ES-I3 (cell line): Measurements from ENCODE around the gene UCN.
"Not testable (repeated sequence)": the region's sequence is repeated elsewhere in the genome, so short reads cannot be mapped to it uniquely, and the experiment has no call there.

Source experiments
- H3K36me3 ChIP-seq: 2 replicates; pipeline ENCODE4 v1.6.1; 2013; ENCODE audit warnings: mild to moderate bottlenecking, low read length, control low read depth, moderate library complexity; ENCODE audit not compliant: insufficient read depth
- H3K4me1 ChIP-seq: 2 replicates; pipeline ENCODE4 v1.6.1; 2013; ENCODE audit warnings: mild to moderate bottlenecking, control low read depth, low read length; ENCODE audit not compliant: insufficient read depth
- H3K9ac ChIP-seq: 2 replicates; pipeline ENCODE4 v1.6.1; 2013; ENCODE audit warnings: low read depth, mild to moderate bottlenecking, low read length, moderate library complexity
- H3K9me3 ChIP-seq: 2 replicates; pipeline ENCODE4 v1.6.1; 2013; ENCODE audit warnings: mild to moderate bottlenecking, low read length, moderate library complexity; ENCODE audit not compliant: control insufficient read depth, insufficient read depth

Gene UCN

GRCh38 chr2:27322766-27323595 lies 14.7 kb upstream of the UCN start, which contains the start of gene MPV17:
MPV17 (minus strand) TSS chr2:27323097; CDS start chr2:27322517, 580 bp downstream.
- H3K4me1 ChIP-seq, result peaks cover 4% of the 10 kb centered on the region
- H3K9ac ChIP-seq, result peak within 1 kb of the TSS; percentile 97
- H3K9me3 ChIP-seq, result no peaks in the 10 kb centered on the region
- H3K36me3 ChIP-seq, result peaks cover 3% of the 10 kb centered on the region

- H3K9me3 ChIP-seq, result no peaks in the 10 kb centered on the region
- H3K36me3 ChIP-seq, result peaks cover 3% of the 10 kb centered on the region
Measured at GRCh38 chr2:27322301-27322765, 14.1 kb upstream of the UCN start.

GRCh38 chr2:27320958-27321543 lies 12.8 kb upstream of the UCN start:
- Histone ChIP-seq H3K36me3 (no peaks in the 10 kb centered on the region), H3K9ac (no peak overlapping the region), H3K9me3 (no peaks in the 10 kb centered on the region), H3K4me1 (peaks cover 4% of the 10 kb centered on the region)

More at GRCh38 chr2:27322301-27322765, 14.1 kb upstream of the UCN start:
- Histone ChIP-seq H3K9ac (peak overlapping the region; percentile 97), H3K4me1 (peaks cover 4% of the 10 kb centered on the region)

- H3K4me1 ChIP-seq, H3K9me3 ChIP-seq, H3K9ac ChIP-seq: not testable (repeated sequence)
Measured at GRCh38 chr2:27319839-27320238, 11.6 kb upstream of the UCN start.

GRCh38 chr2:27316655-27317412 lies 8.6 kb upstream of the UCN start:
- H3K9ac ChIP-seq, result no peak overlapping the region
- peaks cover 4% of the 10 kb centered on the region for H3K4me1 ChIP-seq
- H3K36me3 ChIP-seq, result no peaks in the 10 kb centered on the region
- no peaks in the 10 kb centered on the region for H3K9me3 ChIP-seq

More at GRCh38 chr2:27319839-27320238, 11.6 kb upstream of the UCN start:
- H3K36me3 ChIP-seq, result not testable (repeated sequence)

GRCh38 chr2:27315122-27315521 lies 6.9 kb upstream of the UCN start:
- no peaks in the 10 kb centered on the region for H3K36me3 ChIP-seq
- no peaks in the 10 kb centered on the region for H3K4me1 ChIP-seq
- H3K9ac ChIP-seq, result no peak overlapping the region
- H3K9me3 ChIP-seq, result no peaks in the 10 kb centered on the region

- H3K9ac ChIP-seq, result no peak overlapping the region
- H3K9me3 ChIP-seq, result no peaks in the 10 kb centered on the region
- no peaks in the 10 kb centered on the region for H3K36me3 ChIP-seq
Measured at GRCh38 chr2:27314709-27315108, 6.5 kb upstream of the UCN start.

GRCh38 chr2:27313882-27314645 lies 5.8 kb upstream of the UCN start:
- Histone ChIP-seq H3K9ac (no peak overlapping the region), H3K9me3 (no peaks in the 10 kb centered on the region), H3K36me3 (no peaks in the 10 kb centered on the region), H3K4me1 (no peaks in the 10 kb centered on the region)

More at GRCh38 chr2:27314709-27315108, 6.5 kb upstream of the UCN start:
- no peaks in the 10 kb centered on the region for H3K4me1 ChIP-seq

- Histone ChIP-seq H3K4me1 (no peaks in the 10 kb centered on the region; the same call in 1 of the 2 replicates), H3K9me3 (no peaks in the 10 kb centered on the region), H3K9ac (no peak overlapping the region), H3K36me3 (no peaks in the 10 kb centered on the region)
Measured at GRCh38 chr2:27312152-27312551, 3.9 kb upstream of the UCN start.

GRCh38 chr2:27309651-27310050 lies 1.4 kb upstream of the UCN start:
- Histone ChIP-seq H3K4me1 (no peaks in the 10 kb centered on the region; the same call in 1 of the 2 replicates), H3K36me3 (no peaks in the 10 kb centered on the region), H3K9ac (no peak overlapping the region), H3K9me3 (no peaks in the 10 kb centered on the region)

GRCh38 chr2:27307545-27308358 lies 493 bp downstream of the UCN start:
- H3K9me3 ChIP-seq, result no peaks in the 10 kb centered on the region

GRCh38 chr2:27307287-27307544 lies 1.0 kb downstream of the UCN start:
- H3K9ac ChIP-seq, result peak overlapping the region; percentile 29; the same call in 1 of the 2 replicates

More at GRCh38 chr2:27307545-27308358, 493 bp downstream of the UCN start:
- no peaks in the 10 kb centered on the region; the same call in 1 of the 2 replicates for H3K4me1 ChIP-seq
- no peaks in the 10 kb centered on the region for H3K36me3 ChIP-seq
- peak overlapping the region; percentile 34; the same call in 1 of the 2 replicates for H3K9ac ChIP-seq

GRCh38 chr2:27306573-27307286 lies 1.5 kb downstream of the UCN start:
- no peaks in the 10 kb centered on the region for H3K9me3 ChIP-seq
- H3K9ac ChIP-seq, result peak overlapping the region; percentile 29; the same call in 1 of the 2 replicates
- H3K4me1 ChIP-seq, result no peaks in the 10 kb centered on the region; the same call in 1 of the 2 replicates
- no peaks in the 10 kb centered on the region for H3K36me3 ChIP-seq

More at GRCh38 chr2:27307287-27307544, 1.0 kb downstream of the UCN start:
- Histone ChIP-seq H3K36me3 (no peaks in the 10 kb centered on the region), H3K4me1 (no peaks in the 10 kb centered on the region; the same call in 1 of the 2 replicates), H3K9me3 (no peaks in the 10 kb centered on the region)
